K562 (cell line): Measurements from ENCODE around the gene MAST4. TPM values are rescaled to one million over a fixed set of nuclear protein-coding genes. Genes with fewer than 3 reads are reported as not detected.
A peak's percentile ranks its signal among the peaks of the same experiment; 100 is the strongest.

Experiments
- ATAC-seq: fragments of 200-7000 bp; cut with Tn5 transposase; 3 replicates; pipeline ENCODE4 v1.9.1; 2020; ENCODE audit warnings: moderate library complexity
- BruUV-seq: library from RNA; stranded (reverse); fragments of 400-500 nt; replicated peaks from 2 replicates; lab custom pipeline; 2021; lab: Mats Ljungman, UMichigan
- CTCF ChIA-PET: fragments of 300-600 bp; formaldehyde crosslinking; extraction: SDS; loops from one replicate; lab custom pipeline; 2021; ENCODE audit warnings: low intra/inter-chr PET ratio; lab: Yijun Ruan, JAX
- POLR2A ChIA-PET: fragments of 300-600, 350-650 bp; sonication (Branson Sonifier 250); formaldehyde crosslinking; extraction: SDS; loops from one replicate; lab custom pipeline; 2021; ENCODE audit warnings: antibody characterized with exemption, inconsistent platforms; lab: Yijun Ruan, JAX
- DNase-seq, 4 experiments: peaks; one replicate each; pipeline versions ENCODE4 v3.0.0 to v3.0.0-alpha.2; 2011 to 2018; ENCODE audit warnings: low spot score in 3 of 4, mixed read lengths in 3 of 4; ENCODE audit errors: extremely low read depth in 1 of 4
- FAIRE-seq: peaks from 2 replicates; lab custom pipeline; 2011; peaks lifted over from hg19 to GRCh38; lab: Jason Lieb, UNC
- H2AFZ ChIP-seq: 2 replicates; pipeline ENCODE4 v1.6.0; 2011; ENCODE audit warnings: low read depth, low read length, control low read depth, inconsistent platforms
- H3K27ac ChIP-seq: fragments of 200-600 bp; 3 replicates; pipeline ENCODE4 v1.8.0; 2011; ENCODE audit warnings: low read depth, mild to moderate bottlenecking, control low read depth, inconsistent platforms, low read length, moderate library complexity, mixed read lengths; ENCODE audit errors: extremely low read depth
- H3K27me3 ChIP-seq, 2 experiments: fragments of 300-600 bp in 1 of 2; 2 replicates in 1 of 2; 3 replicates in 1 of 2; pipeline versions ENCODE4 v1.6.0 to v1.8.0; 2011; ENCODE audit warnings: inconsistent platforms in 2 of 2, low read length in 2 of 2, mild to moderate bottlenecking in 1 of 2, mixed read lengths in 1 of 2, moderate library complexity in 1 of 2; ENCODE audit not compliant: control insufficient read depth in 2 of 2, insufficient read depth in 2 of 2
- H3K36me3 ChIP-seq: fragments of 300-600 bp; 3 replicates; pipeline ENCODE4 v1.8.0; 2011; ENCODE audit warnings: mild to moderate bottlenecking, low read length, inconsistent platforms; ENCODE audit not compliant: control insufficient read depth, insufficient read depth
- H3K4me1 ChIP-seq, 2 experiments: fragments of 200-600 bp in 1 of 2; replicated peaks in 1 of 2; 2 replicates in 1 of 2; 3 replicates in 1 of 2; pipeline versions ENCODE4 v1.5.1 to v1.8.0; 2011; ENCODE audit warnings: inconsistent platforms in 2 of 2, low read length in 2 of 2, mild to moderate bottlenecking in 1 of 2, mixed read lengths in 1 of 2, moderate library complexity in 1 of 2; ENCODE audit not compliant: control insufficient read depth in 2 of 2, insufficient read depth in 2 of 2
- H3K4me2 ChIP-seq: 2 replicates; pipeline ENCODE4 v1.6.1; 2011; ENCODE audit warnings: low read length, control low read depth, inconsistent platforms, mixed read lengths; ENCODE audit not compliant: insufficient read depth
- H3K4me3 ChIP-seq: fragments of 200-600 bp; sonication (generic), shearing (Covaris generic); 2 replicates; pipeline ENCODE4 v1.5.1; 2016; ENCODE audit warnings: control low read depth, inconsistent platforms
- H3K79me2 ChIP-seq: fragments of 200-600 bp; 3 replicates; pipeline ENCODE4 v1.8.0; 2011; ENCODE audit warnings: low read length, inconsistent platforms; ENCODE audit not compliant: control insufficient read depth, insufficient read depth
- H3K9ac ChIP-seq, 2 experiments: 2 replicates each; pipeline versions ENCODE4 v1.6.0 to v1.6.1; 2011; ENCODE audit warnings: low read depth in 2 of 2, low read length in 2 of 2, control low read depth in 1 of 2, inconsistent platforms in 1 of 2, mild to moderate bottlenecking in 1 of 2, mixed read lengths in 1 of 2; ENCODE audit not compliant: insufficient read depth in 1 of 2
- H3K9me1 ChIP-seq: one replicate; pipeline ENCODE4 v1.6.0; 2011; ENCODE audit warnings: inconsistent platforms, mild to moderate bottlenecking, low read length, moderate library complexity; ENCODE audit not compliant: control insufficient read depth, insufficient read depth
- H3K9me3 ChIP-seq: replicated peaks from 2 replicates; pipeline ENCODE4 v1.5.1; 2011; ENCODE audit warnings: low read depth, low read length, inconsistent platforms; ENCODE audit not compliant: control insufficient read depth, insufficient read depth
- H4K20me1 ChIP-seq: replicated peaks from 2 replicates; pipeline ENCODE4 v1.6.1; 2011; ENCODE audit warnings: low read length, inconsistent platforms, mixed read lengths; ENCODE audit not compliant: control insufficient read depth, insufficient read depth
- POLR2G ChIP-seq: fragments of 200-400 bp; formaldehyde crosslinking; IDR thresholded peaks from 2 replicates; pipeline ENCODE4 v1.6.1; 2017; ENCODE audit warnings: low read depth, mild to moderate bottlenecking, antibody characterized with exemption, low read length, moderate library complexity
- PRPF4 ChIP-seq: fragments of 200-400 bp; formaldehyde crosslinking; IDR thresholded peaks from one replicate; pipeline ENCODE4 v1.6.1; 2017; ENCODE audit warnings: low read length, low read depth, mild to moderate bottlenecking; ENCODE audit not compliant: insufficient read depth, poor library complexity, severe bottlenecking
- XRCC5 ChIP-seq: fragments of 200-400 bp; formaldehyde crosslinking; IDR thresholded peaks from 2 replicates; pipeline ENCODE4 v1.6.1; 2017; ENCODE audit warnings: low read depth, mild to moderate bottlenecking, low read length
- ZNF239 ChIP-seq: fragments of 250-450 bp; sonication (Bioruptor Pico); IDR thresholded peaks from 2 replicates; pipeline ENCODE4 v1.4.0; 2020; ENCODE audit warnings: mild to moderate bottlenecking
- ZNF445 ChIP-seq: fragments of 250-450 bp; sonication (Bioruptor Pico); IDR thresholded peaks from 2 replicates; pipeline ENCODE4 v1.4.0; 2020; ENCODE audit warnings: low read depth, mild to moderate bottlenecking, moderate library complexity
- WGBS: fragments of 100-300 bp; shearing (Covaris generic); methylation state at CpG from one replicate; pipeline ENCODE4 v1.1.6; 2016; ENCODE audit warnings: low coverage, mixed read lengths; ENCODE audit not compliant: insufficient coverage; ENCODE audit errors: missing lambda C conversion rate; 5-methylcytosine and 5-hydroxymethylcytosine counted together
- in situ Hi-C: fragments of 300-500 bp; cut with MboI; formaldehyde crosslinking; loops from 4 replicates; pipeline ENCODE4 v1.15.0; 2018; ENCODE audit warnings: inconsistent platforms, mixed read lengths
- intact Hi-C: fragments of 100-400 bp; cut with micrococcal nuclease; formaldehyde crosslinking; loops from 2 replicates; pipeline ENCODE4 v1.14.2; 2022
- polyA plus RNA-seq, 8 experiments: library from polyadenylated mRNA; depleted of rRNA in 4 of 8; stranded (reverse) in 5 of 8; unstranded in 3 of 8; fragments of >200 nt; fragmentation: Nextera tagmentation in 2 of 8; fragmentation: Illumina TruSeq in 1 of 8; extraction: Ambion mirVana in 2 of 8; extraction: Trizol in 1 of 8; gene quantifications; 2 replicates each; pipeline versions ENCODE4 v1.2.1 to v1.2.3, GENCODE V29; 2011 to 2014; ENCODE audit warnings: inconsistent platforms in 1 of 8, missing spikeins in 1 of 8
- total RNA-seq, 7 experiments: library from RNA; depleted of rRNA in 6 of 7; stranded (reverse); fragments of >200 nt in 6 of 7; fragmentation: Illumina TruSeq in 2 of 7; extraction: Trizol in 2 of 7; gene quantifications; 2 replicates each; pipeline versions ENCODE4 v1.2.1 to v1.2.3, GENCODE V29; 2011 to 2021; ENCODE audit warnings: low replicate concordance in 1 of 7

The MAST4 gene
- total and polyA plus RNA-seq, 9 of the 15 experiments (the other 6 are each of a cell fraction or from before 2014, with no cell fraction given) = 0.88 to 10.1 (median 5.2) TPM

GRCh38 chr5:67163231-67163756, 567.1 kb downstream of the MAST4 start:
- DNase-seq (no peak), ATAC-seq (no peak), FAIRE-seq (no peak)
- H3K27me3 ChIP-seq = no peaks in the 10 kb centered on the region
- intact Hi-C loops (no loop called here), in situ Hi-C loops (no loop called here)
- no peak overlapping the region for H3K9ac ChIP-seq
- H3K4me1 ChIP-seq = peaks cover 0 to 13% of the 10 kb centered on the region in 2 experiments; a peak in 2 of 5 replicates
- no peaks in the 10 kb centered on the region for H3K9me1 ChIP-seq
- WGBS = 93% methylated on average over 29 of the region's 44 CpGs
- no peak overlapping the region for H3K4me2 ChIP-seq
- H3K27ac ChIP-seq = no peak overlapping the region
- H3K9me3 ChIP-seq = no peaks in the 10 kb centered on the region
- no peaks in the 10 kb centered on the region for H3K79me2 ChIP-seq
- H3K4me3 ChIP-seq = no peak overlapping the region
- ChIA-PET CTCF (no interaction called here), POLR2A (interaction anchor here (1.3 kb wide), 1 partner anchor 14 kb away, joined by 3 read pairs; no protein-coding TSS in a partner anchor)
- H2AFZ ChIP-seq = no peak overlapping the region
- no peak for TF ChIP-seq ZNF445
- peak; percentile 30; the same call in 1 of the 2 replicates for TF ChIP-seq POLR2G
- BruUV-seq = no TSS peak
- H3K36me3 ChIP-seq = peaks cover 12% of the 10 kb centered on the region; the same call in 1 of the 3 replicates
- no peaks in the 10 kb centered on the region for H4K20me1 ChIP-seq

DNA sequence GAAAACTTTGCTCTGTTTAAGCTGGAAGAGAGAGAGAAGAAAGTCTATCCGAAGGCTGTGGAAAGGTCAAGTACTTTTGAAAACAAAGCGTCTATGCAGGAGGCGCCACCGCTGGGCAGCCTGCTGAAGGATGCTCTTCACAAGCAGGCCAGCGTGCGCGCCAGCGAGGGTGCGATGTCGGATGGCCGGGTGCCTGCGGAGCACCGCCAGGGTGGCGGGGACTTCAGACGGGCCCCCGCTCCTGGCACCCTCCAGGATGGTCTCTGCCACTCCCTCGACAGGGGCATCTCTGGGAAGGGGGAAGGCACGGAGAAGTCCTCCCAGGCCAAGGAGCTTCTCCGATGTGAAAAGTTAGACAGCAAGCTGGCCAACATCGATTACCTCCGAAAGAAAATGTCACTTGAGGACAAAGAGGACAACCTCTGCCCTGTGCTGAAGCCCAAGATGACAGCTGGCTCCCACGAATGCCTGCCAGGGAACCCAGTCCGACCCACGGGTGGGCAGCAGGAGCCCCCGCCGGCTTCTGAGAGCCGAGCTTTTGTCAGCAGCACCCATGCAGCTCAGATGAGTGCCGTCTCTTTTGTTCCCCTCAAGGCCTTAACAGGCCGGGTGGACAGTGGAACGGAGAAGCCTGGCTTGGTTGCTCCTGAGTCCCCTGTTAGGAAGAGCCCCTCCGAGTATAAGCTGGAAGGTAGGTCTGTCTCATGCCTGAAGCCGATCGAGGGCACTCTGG, 567.8 kb downstream of the MAST4 start:
- H3K4me2 ChIP-seq = no peak overlapping the region
- H3K79me2 ChIP-seq = no peaks in the 10 kb centered on the region
- H3K27me3 ChIP-seq = no peaks in the 10 kb centered on the region
- H3K4me1 ChIP-seq = peaks cover 0 to 13% of the 10 kb centered on the region in 2 experiments; a peak in 2 of 5 replicates
- H3K27ac ChIP-seq = no peak overlapping the region
- no peak overlapping the region for H3K9ac ChIP-seq
- H3K9me3 ChIP-seq = no peaks in the 10 kb centered on the region
- no peak for ATAC-seq
- H2AFZ ChIP-seq = no peak overlapping the region
- in situ Hi-C loops (no loop called here), intact Hi-C loops (no loop called here)
- FAIRE-seq = no peak
- no TSS peak for BruUV-seq
- peaks cover 12% of the 10 kb centered on the region; the same call in 1 of the 3 replicates for H3K36me3 ChIP-seq
- H3K4me3 ChIP-seq = no peak overlapping the region
- no peaks in the 10 kb centered on the region for H4K20me1 ChIP-seq
- no peak for DNase-seq
- CTCF ChIA-PET = no interaction called here
- POLR2A ChIA-PET = interaction anchor here (0.6 kb wide), 1 partner anchor 1316 kb away, joined by 3 read pairs; no protein-coding TSS in a partner anchor
- no peaks in the 10 kb centered on the region for H3K9me1 ChIP-seq
- whole genome bisulfite sequencing = 90% methylated on average over 16 of the region's 33 CpGs
- TF ChIP-seq PRPF4 = no peak
- no peak for TF ChIP-seq XRCC5
- TF ChIP-seq ZNF239 (CRISPR knock-in tag) = no peak
